Measurements from ENCODE around the gene NDE1. TPM values are rescaled to one million over a fixed set of nuclear protein-coding genes. Genes with fewer than 3 reads are reported as not detected.

The NDE1 gene
- total RNA-seq, 3 donors from 2014 or later, result 19.0 to 34.7 (median 34.1) TPM

DNA sequence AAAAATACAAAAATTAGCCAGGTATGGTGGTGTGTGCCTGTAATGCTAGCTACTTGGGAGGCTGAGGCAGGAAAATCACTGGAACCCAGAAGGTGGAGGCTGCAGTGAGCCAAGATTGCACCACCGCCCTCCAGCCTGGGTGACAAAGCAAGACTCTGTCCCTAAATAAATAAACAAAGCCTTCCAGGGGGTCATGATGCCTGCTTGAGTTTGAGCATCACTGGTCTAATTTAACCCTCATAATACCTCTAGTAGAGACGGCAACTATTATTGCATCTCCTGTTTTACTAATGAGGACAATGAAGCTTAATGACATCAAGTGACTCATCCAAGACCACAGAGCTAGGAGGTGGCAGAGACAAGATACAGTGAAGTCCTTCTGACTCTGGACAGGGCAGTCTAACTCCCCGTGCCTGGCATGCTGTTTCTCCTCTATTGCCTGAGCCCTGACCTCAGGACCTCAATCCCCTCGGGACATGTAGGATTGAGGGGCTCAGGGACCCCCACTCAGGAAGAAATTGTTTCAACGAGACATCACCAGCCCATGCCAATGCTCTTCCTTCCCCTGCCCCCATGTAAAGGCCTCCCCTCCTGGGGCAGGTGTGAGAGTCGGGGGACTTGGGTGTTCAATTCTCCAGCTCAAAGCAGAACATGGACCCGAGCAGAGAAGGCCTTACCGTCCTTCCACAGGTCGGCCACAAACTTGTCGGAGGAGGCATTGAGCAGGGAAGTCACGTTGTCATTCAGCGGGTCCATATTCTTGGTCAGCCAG is 102.9 kb downstream of the NDE1 start:
- no peak for DNase-seq (ENCODE audit: low spot score in 2 of 2)
- Histone ChIP-seq H3K36me3 (no peaks in the 10 kb centered on the region), H3K27ac (no peak overlapping the region), H3K4me3 (no peak overlapping the region), H3K27me3 (no peaks in the 10 kb centered on the region), H3K4me1 (no peaks in the 10 kb centered on the region), H3K9me3 (no peaks in the 10 kb centered on the region)
- intact Hi-C loops (cut with DNase I; ENCODE audit: low total_unique reads), result no loop called here
- no peak for TF ChIP-seq POLR2A (IDR thresholded peaks at IDR 0.05)
- TF ChIP-seq, protein P1, sequence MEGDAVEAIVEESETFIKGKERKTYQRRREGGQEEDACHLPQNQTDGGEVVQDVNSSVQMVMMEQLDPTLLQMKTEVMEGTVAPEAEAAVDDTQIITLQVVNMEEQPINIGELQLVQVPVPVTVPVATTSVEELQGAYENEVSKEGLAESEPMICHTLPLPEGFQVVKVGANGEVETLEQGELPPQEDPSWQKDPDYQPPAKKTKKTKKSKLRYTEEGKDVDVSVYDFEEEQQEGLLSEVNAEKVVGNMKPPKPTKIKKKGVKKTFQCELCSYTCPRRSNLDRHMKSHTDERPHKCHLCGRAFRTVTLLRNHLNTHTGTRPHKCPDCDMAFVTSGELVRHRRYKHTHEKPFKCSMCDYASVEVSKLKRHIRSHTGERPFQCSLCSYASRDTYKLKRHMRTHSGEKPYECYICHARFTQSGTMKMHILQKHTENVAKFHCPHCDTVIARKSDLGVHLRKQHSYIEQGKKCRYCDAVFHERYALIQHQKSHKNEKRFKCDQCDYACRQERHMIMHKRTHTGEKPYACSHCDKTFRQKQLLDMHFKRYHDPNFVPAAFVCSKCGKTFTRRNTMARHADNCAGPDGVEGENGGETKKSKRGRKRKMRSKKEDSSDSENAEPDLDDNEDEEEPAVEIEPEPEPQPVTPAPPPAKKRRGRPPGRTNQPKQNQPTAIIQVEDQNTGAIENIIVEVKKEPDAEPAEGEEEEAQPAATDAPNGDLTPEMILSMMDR (IDR thresholded peaks at IDR 0.05), result no peak
- TF ChIP-seq POLR2AphosphoS5 (IDR thresholded peaks at IDR 0.05), result no peak

DNA sequence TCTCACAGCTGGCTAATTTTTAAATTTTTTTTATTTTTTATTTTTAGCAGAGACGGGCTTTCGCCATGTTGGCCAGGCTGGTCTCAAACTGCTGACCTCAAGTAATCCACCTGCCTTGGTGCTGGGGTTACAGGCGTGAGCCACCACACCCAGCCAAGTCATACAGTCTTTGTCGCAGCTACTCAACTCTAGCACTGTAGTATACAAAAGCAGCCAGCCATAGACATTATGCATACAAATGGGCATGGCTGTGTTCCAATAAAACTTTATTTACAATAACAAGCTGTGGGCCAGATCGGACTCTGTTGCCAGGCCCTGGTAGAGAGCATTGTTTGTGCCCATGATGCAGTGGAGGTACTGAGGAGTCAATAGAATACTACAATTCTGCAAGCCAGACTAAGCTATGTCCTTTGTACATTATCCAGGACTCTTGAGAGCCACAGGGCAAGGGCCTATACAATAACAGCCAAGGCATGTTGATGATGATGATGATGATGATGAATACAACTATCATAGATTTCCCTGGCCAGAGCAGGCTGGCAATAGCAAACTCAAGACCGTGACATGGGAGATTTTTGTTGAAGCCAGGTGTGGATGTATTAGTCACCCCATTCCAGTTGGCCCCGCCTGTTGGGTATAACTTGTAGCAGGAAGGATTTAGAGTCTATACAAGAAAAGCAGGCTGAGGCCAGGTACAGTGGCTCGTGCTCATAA is 104.9 kb downstream of the NDE1 start:
- H3K27ac ChIP-seq, result no peak overlapping the region
- H3K27me3 ChIP-seq, result no peaks in the 10 kb centered on the region
- no peak overlapping the region for H3K4me3 ChIP-seq
- no peaks in the 10 kb centered on the region for H3K9me3 ChIP-seq
- H3K36me3 ChIP-seq, result no peaks in the 10 kb centered on the region
- no peaks in the 10 kb centered on the region for H3K4me1 ChIP-seq
- intact Hi-C loops (cut with DNase I; ENCODE audit: low total_unique reads), result no loop called here
- DNase-seq (ENCODE audit: low spot score in 2 of 2), result no peak
- TF ChIP-seq, protein P1 (IDR thresholded peaks at IDR 0.05), result no peak
- TF ChIP-seq POLR2AphosphoS5 (IDR thresholded peaks at IDR 0.05), result no peak
- TF ChIP-seq POLR2A (IDR thresholded peaks at IDR 0.05), result no peak

DNA sequence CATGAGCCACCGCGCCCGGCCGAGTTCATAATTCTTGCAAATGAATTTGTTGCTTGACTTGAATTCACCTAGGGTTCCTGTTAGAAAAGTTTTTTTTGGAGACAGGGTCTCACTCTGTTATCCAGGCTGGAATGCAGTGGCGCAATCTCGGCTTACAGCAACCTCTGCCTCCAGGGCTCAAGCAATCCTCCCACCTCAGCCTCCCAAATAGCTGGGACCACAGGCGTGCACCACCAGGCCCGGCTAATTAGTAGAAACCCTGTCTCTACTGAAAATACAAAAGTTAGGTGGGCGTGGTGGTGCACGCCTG is 107.0 kb downstream of the NDE1 start:
- H3K27me3 ChIP-seq, result no peaks in the 10 kb centered on the region
- intact Hi-C loops (cut with DNase I; ENCODE audit: low total_unique reads), result no loop called here
- H3K4me3 ChIP-seq, result no peak overlapping the region
- no peaks in the 10 kb centered on the region for H3K4me1 ChIP-seq
- no peak overlapping the region for H3K27ac ChIP-seq
- H3K36me3 ChIP-seq, result no peaks in the 10 kb centered on the region
- H3K9me3 ChIP-seq, result no peaks in the 10 kb centered on the region
- DNase-seq (ENCODE audit: low spot score in 2 of 2), result no peak
- TF ChIP-seq POLR2A (IDR thresholded peaks at IDR 0.05) (no peak), POLR2AphosphoS5 (IDR thresholded peaks at IDR 0.05) (no peak)
- TF ChIP-seq, protein P1 (IDR thresholded peaks at IDR 0.05), result no peak

DNA sequence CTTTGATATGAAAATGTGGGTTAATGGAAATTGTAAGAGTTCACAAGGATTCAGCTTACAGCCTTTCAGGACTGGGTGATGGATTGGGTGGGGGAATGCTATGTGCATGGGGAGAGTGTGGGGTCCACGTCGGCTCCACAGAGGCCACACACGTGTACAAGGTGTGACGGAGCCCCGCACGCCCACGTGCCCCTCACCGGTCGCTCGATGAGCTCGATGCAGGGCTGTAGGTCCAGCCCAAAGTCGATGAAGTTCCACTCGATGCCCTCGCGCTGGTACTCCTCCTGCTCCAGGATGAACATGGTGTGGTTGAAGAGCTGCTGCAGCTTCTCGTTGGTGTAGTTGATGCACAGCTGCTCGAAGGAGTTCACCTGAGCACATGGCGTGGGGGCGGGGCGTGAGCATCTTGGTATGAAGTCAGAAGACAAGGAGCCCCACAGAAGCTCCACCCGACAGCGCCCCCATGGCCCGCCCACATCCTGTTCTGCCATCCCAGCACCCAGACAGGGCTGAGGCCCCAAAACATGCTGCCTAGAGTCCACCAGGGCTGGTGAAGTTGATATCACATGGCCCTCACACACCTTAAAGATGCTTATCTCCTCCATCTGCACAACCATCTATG is 107.7 kb downstream of the NDE1 start:
- no peaks in the 10 kb centered on the region for H3K36me3 ChIP-seq
- DNase-seq (ENCODE audit: low spot score in 2 of 2), result no peak
- TF ChIP-seq POLR2AphosphoS5 (IDR thresholded peaks at IDR 0.05) (no peak), POLR2A (IDR thresholded peaks at IDR 0.05) (no peak)
- TF ChIP-seq, protein P1 (IDR thresholded peaks at IDR 0.05), result no peak
- H3K9me3 ChIP-seq, result no peaks in the 10 kb centered on the region
- no peaks in the 10 kb centered on the region for H3K27me3 ChIP-seq
- no peak overlapping the region for H3K4me3 ChIP-seq
- H3K27ac ChIP-seq, result no peak overlapping the region
- H3K4me1 ChIP-seq, result no peaks in the 10 kb centered on the region
- intact Hi-C loops (cut with DNase I; ENCODE audit: low total_unique reads), result no loop called here

DNA sequence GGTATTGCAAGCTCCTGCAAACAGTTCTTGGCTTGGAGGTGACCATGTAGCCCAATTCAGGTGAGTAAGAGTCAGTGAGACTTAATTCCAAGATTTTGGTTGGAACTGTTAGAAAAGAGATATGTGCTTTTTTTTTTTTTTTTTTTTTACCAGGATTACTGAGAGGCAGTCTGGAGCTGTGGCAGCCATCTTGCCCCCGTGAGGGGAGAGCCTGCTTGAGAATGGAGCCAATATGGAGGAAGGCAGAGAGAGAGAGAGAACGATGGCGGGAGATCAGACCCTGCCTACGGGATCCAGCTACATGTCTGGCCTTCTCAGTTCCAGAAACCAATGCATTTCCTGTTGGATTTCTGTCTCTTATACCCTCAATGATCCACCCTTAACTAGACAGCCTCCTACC is 109.0 kb downstream of the NDE1 start:
- Histone ChIP-seq H3K27me3 (no peaks in the 10 kb centered on the region), H3K4me3 (no peak overlapping the region), H3K4me1 (no peaks in the 10 kb centered on the region), H3K27ac (no peak overlapping the region), H3K9me3 (no peaks in the 10 kb centered on the region), H3K36me3 (no peaks in the 10 kb centered on the region)
- DNase-seq (ENCODE audit: low spot score in 2 of 2), result no peak
- intact Hi-C loops (cut with DNase I; ENCODE audit: low total_unique reads), result no loop called here
- TF ChIP-seq POLR2A (IDR thresholded peaks at IDR 0.05), result no peak
- TF ChIP-seq POLR2AphosphoS5 (IDR thresholded peaks at IDR 0.05), result no peak
- TF ChIP-seq, protein P1 (IDR thresholded peaks at IDR 0.05), result no peak
